HG02943 (cell line): Measurements from ENCODE around the gene AFMID.
A peak's percentile ranks its signal among the peaks of the same experiment; 100 is the strongest.
"Not testable (repeated sequence)": the region's sequence is repeated elsewhere in the genome, so short reads cannot be mapped to it uniquely, and the experiment has no call there.

Source experiments
- ATAC-seq: cut with Tn5 transposase; IDR thresholded peaks from one replicate; pipeline ENCODE4 v1.9.1; 2021; ENCODE audit warnings: mild to moderate bottlenecking, low read depth, moderate library complexity; ENCODE audit not compliant: unreplicated experiment

AFMID gene

GRCh38 chr17:78186692-78187595, at the start of gene AFMID, which contains the start of gene TK1:
Gene AFMID (plus strand): TSS chr17:78187362. CDS start chr17:78187371, 9 bp downstream.
Gene TK1 (minus strand): TSS chr17:78187052. CDS start chr17:78186994, 58 bp downstream.
- peak; percentile 69 for ATAC-seq

- no peak for ATAC-seq
Measured at GRCh38 chr17:78137392-78138203, 49.6 kb upstream of the AFMID start.

- no peak for ATAC-seq
Measured at GRCh38 chr17:78138204-78139060, 48.7 kb upstream of the AFMID start.

GRCh38 chr17:78139861-78140168, 47.3 kb upstream of the AFMID start:
- not testable (repeated sequence) for ATAC-seq

- ATAC-seq, result peak; percentile 84
Measured at GRCh38 chr17:78140169-78141051, 46.8 kb upstream of the AFMID start.

GRCh38 chr17:78141437-78142118, 45.6 kb upstream of the AFMID start:
- ATAC-seq, result no peak

GRCh38 chr17:78142119-78142861, 44.9 kb upstream of the AFMID start:
- ATAC-seq, result no peak

- no peak for ATAC-seq
Measured at GRCh38 chr17:78143214-78144146, 43.7 kb upstream of the AFMID start.

- ATAC-seq, result no peak
Measured at GRCh38 chr17:78144147-78144719, 42.9 kb upstream of the AFMID start.

- no peak for ATAC-seq
Measured at GRCh38 chr17:78144736-78145641, 42.2 kb upstream of the AFMID start.

GRCh38 chr17:78146471-78146869, 40.7 kb upstream of the AFMID start:
- no peak for ATAC-seq

GRCh38 chr17:78146881-78147280, 40.3 kb upstream of the AFMID start:
- no peak for ATAC-seq

GRCh38 chr17:78147315-78147998, 39.7 kb upstream of the AFMID start:
- no peak for ATAC-seq

- ATAC-seq, result no peak
Measured at GRCh38 chr17:78148286-78149016, 38.7 kb upstream of the AFMID start.
